Neutrophil (primary cell): ENCODE data around the gene FCAMR.

Source experiments
- H3K27ac ChIP-seq: fragments of 200-600 bp; sonication (generic); 2 replicates; pipeline ENCODE4 v1.5.1; 2016; ENCODE audit warnings: mild to moderate bottlenecking, moderate library complexity
- H3K27me3 ChIP-seq: fragments of 200-600 bp; sonication (generic); 2 replicates; pipeline ENCODE4 v1.6.0; 2016; ENCODE audit warnings: mild to moderate bottlenecking
- H3K36me3 ChIP-seq: fragments of 200-600 bp; sonication (generic); 2 replicates; pipeline ENCODE4 v1.5.1; 2017
- H3K4me1 ChIP-seq, 2 experiments: fragments of 200-600 bp in 1 of 2; sonication (generic) in 1 of 2; 1 replicate in 1 of 2; 2 replicates in 1 of 2; pipeline versions ENCODE4 v1.5.1 to v1.6.1; 2013 to 2016; ENCODE audit warnings: low read depth in 1 of 2, low read length in 1 of 2, mild to moderate bottlenecking in 1 of 2, moderate library complexity in 1 of 2; ENCODE audit not compliant: control insufficient read depth in 1 of 2, insufficient read depth in 1 of 2
- H3K4me3 ChIP-seq, 2 experiments: fragments of 200-600 bp in 1 of 2; sonication (generic) in 1 of 2; 1 replicate in 1 of 2; 2 replicates in 1 of 2; pipeline ENCODE4 v1.5.1; 2013 to 2016; ENCODE audit warnings: low read depth in 1 of 2, low read length in 1 of 2, mild to moderate bottlenecking in 1 of 2, moderate library complexity in 1 of 2
- H3K9me3 ChIP-seq: fragments of 200-600 bp; sonication (generic); 2 replicates; pipeline ENCODE4 v1.5.1; 2016
- CTCF ChIP-seq: fragments of 200-600 bp; sonication (generic); IDR thresholded peaks from 2 replicates; pipeline ENCODE4 v1.5.1; 2016; ENCODE audit warnings: antibody characterized with exemption

The FCAMR gene

GRCh38 chr1:206970446-206970845 is at the start of gene FCAMR:
Gene FCAMR, minus strand, starts transcription at chr1:206970460. Its CDS starts 335 bp downstream, at chr1:206970125.
- Histone ChIP-seq H3K9me3 (no peaks in the 10 kb centered on the region), H3K36me3 (no peaks in the 10 kb centered on the region), H3K4me3 (no peak within 1 kb of the TSS), H3K27ac (no peak within 1 kb of the TSS), H3K4me1 (peaks cover 13 to 15% of the 10 kb centered on the region in 2 experiments), H3K27me3 (peaks cover 68% of the 10 kb centered on the region)
- TF ChIP-seq CTCF = no peak

GRCh38 chr1:207019661-207020060 is 49.4 kb upstream of the FCAMR start:
- Histone ChIP-seq H3K27ac (no peak overlapping the region), H3K4me3 (no peak overlapping the region), H3K9me3 (no peaks in the 10 kb centered on the region), H3K36me3 (no peaks in the 10 kb centered on the region), H3K27me3 (no peaks in the 10 kb centered on the region), H3K4me1 (no peaks in the 10 kb centered on the region)
- TF ChIP-seq CTCF = no peak

- Histone ChIP-seq H3K4me1 (no peaks in the 10 kb centered on the region), H3K27me3 (no peaks in the 10 kb centered on the region), H3K36me3 (no peaks in the 10 kb centered on the region)
Measured at GRCh38 chr1:207019161-207019560, 48.9 kb upstream of the FCAMR start.

GRCh38 chr1:207018707-207019106 is 48.4 kb upstream of the FCAMR start:
- no peaks in the 10 kb centered on the region for H3K36me3 ChIP-seq
- no peak for TF ChIP-seq CTCF
- no peaks in the 10 kb centered on the region for H3K27me3 ChIP-seq
- no peaks in the 10 kb centered on the region for H3K9me3 ChIP-seq
- no peak overlapping the region for H3K27ac ChIP-seq
- H3K4me3 ChIP-seq = no peak overlapping the region
- no peaks in the 10 kb centered on the region for H3K4me1 ChIP-seq

More at GRCh38 chr1:207019161-207019560, 48.9 kb upstream of the FCAMR start:
- Histone ChIP-seq H3K27ac (no peak overlapping the region), H3K4me3 (no peak overlapping the region), H3K9me3 (no peaks in the 10 kb centered on the region)
- TF ChIP-seq CTCF = no peak

- H3K4me1 ChIP-seq = no peaks in the 10 kb centered on the region
- no peaks in the 10 kb centered on the region for H3K9me3 ChIP-seq
- no peak overlapping the region for H3K27ac ChIP-seq
- TF ChIP-seq CTCF = no peak
- peaks cover 1% of the 10 kb centered on the region for H3K27me3 ChIP-seq
- H3K4me3 ChIP-seq = no peak overlapping the region
- no peaks in the 10 kb centered on the region for H3K36me3 ChIP-seq
Measured at GRCh38 chr1:207017615-207018559, 47.6 kb upstream of the FCAMR start.
